ENCODE data around the gene LRRFIP2.

Gene LRRFIP2

GRCh38 chr3:37194533-37194932 lies 20.2 kb upstream of the LRRFIP2 start:
- no peak for DNase-seq (ENCODE audit: low read depth, low spot score)
- H3K4me3 ChIP-seq (ENCODE audit: low read depth, low read length): no peak overlapping the region
- TF ChIP-seq CTCF (IDR thresholded peaks at IDR 0.05; ENCODE audit: insufficient read depth, low read length, missing control alignments): no peak
- CTCF ChIA-PET: no interaction called here
- POLR2A ChIA-PET: no interaction called here

GRCh38 chr3:37190667-37191066 lies 16.3 kb upstream of the LRRFIP2 start:
- TF ChIP-seq CTCF (IDR thresholded peaks at IDR 0.05; ENCODE audit: insufficient read depth, low read length, missing control alignments): no peak
- ChIA-PET POLR2A (no interaction called here), CTCF (no interaction called here)
- no peak for DNase-seq (ENCODE audit: low read depth, low spot score)
- H3K4me3 ChIP-seq (ENCODE audit: low read depth, low read length): no peak overlapping the region

- no peak overlapping the region for H3K4me3 ChIP-seq (ENCODE audit: low read depth, low read length)
- no peak for DNase-seq (ENCODE audit: low read depth, low spot score)
- no peak for TF ChIP-seq CTCF (IDR thresholded peaks at IDR 0.05; ENCODE audit: insufficient read depth, low read length, missing control alignments)
- ChIA-PET CTCF (no interaction called here), POLR2A (no interaction called here)
Observed at GRCh38 chr3:37189109-37189508, 14.7 kb upstream of the LRRFIP2 start.

GRCh38 chr3:37183976-37184375 lies 9.6 kb upstream of the LRRFIP2 start:
- CTCF ChIA-PET: interaction anchor here (1.1 to 1.3 kb wide), 3 partner anchors 13 to 27 kb away, joined by 3 to 4 read pairs (median 3); no protein-coding TSS in a partner anchor
- POLR2A ChIA-PET: no interaction called here
- H3K4me3 ChIP-seq (ENCODE audit: low read depth, low read length): no peak overlapping the region

DNA sequence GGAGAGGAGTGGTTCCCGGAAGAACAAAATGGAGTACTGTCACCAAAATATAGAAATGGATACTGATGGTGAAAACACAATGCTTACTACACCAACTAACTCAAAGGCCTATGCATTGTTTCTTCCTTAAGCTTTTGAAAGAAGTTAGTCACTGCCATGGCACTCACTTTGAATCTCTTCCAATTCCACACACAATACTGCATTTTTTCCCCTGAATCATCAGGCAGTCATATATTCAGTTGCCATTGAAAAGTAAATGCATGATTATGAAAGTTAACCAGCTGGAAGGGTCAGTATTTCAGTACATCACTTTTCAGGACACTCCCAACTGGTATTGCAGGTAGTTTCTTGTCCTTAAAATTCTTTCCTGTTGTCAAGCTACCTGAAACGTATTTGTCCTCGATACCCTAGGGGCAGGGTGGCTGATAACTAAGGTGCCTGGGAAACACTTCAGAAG lies 9.0 kb upstream of the LRRFIP2 start:
- DNase-seq (ENCODE audit: low read depth, low spot score): peak; percentile 65
- ChIA-PET POLR2A (no interaction called here), CTCF (interaction anchor here (1.1 to 1.3 kb wide), 4 partner anchors 13 to 159 kb away, joined by 3 to 4 read pairs (median 3); no protein-coding TSS in a partner anchor)
- TF ChIP-seq CTCF (IDR thresholded peaks at IDR 0.05; ENCODE audit: insufficient read depth, low read length, missing control alignments): no peak
- no peak overlapping the region for H3K4me3 ChIP-seq (ENCODE audit: low read depth, low read length)

More at GRCh38 chr3:37183976-37184375, 9.6 kb upstream of the LRRFIP2 start:
- TF ChIP-seq CTCF (IDR thresholded peaks at IDR 0.05; ENCODE audit: insufficient read depth, low read length, missing control alignments): no peak
- DNase-seq (ENCODE audit: low read depth, low spot score): no peak

DNA sequence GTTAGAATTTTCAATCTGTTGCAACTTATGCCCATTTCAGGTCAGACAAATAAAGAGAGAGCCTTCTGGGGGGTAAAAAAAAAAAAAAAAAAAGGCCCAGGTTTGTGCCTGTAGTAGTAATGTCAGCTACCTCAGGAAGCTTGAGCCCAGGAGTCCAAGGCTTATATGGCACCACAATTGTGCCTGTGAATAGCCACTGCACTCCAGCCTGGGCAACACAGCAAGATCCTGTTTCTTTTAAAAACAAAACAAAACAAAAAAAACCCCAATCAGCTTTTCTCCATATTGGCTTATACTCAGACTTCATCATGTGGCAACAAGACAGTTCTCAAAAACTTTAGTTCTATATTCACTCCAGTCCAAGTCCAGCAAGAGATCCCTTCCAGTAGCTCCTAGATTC lies 8.4 kb upstream of the LRRFIP2 start:
- no peak for TF ChIP-seq CTCF (IDR thresholded peaks at IDR 0.05; ENCODE audit: insufficient read depth, low read length, missing control alignments)
- no peak for DNase-seq (ENCODE audit: low read depth, low spot score)
- POLR2A ChIA-PET: no interaction called here
- no peak overlapping the region for H3K4me3 ChIP-seq (ENCODE audit: low read depth, low read length)
- CTCF ChIA-PET: interaction anchor here (1.1 to 1.7 kb wide), 5 partner anchors 9 to 159 kb away, joined by 3 to 5 read pairs (median 4); partner anchors contain the start of gene LRRFIP2
